HEK293 (cell line): ENCODE measurements around the gene SLC46A2.

ENCODE experiments used
- CTCF ChIA-PET: fragments of 350-600 bp; formaldehyde crosslinking; extraction: SDS; loops from one replicate; lab custom pipeline; 2021; ENCODE audit warnings: antibody characterized with exemption; lab: Yijun Ruan, JAX
- POLR2A ChIA-PET: fragments of 300-600 bp; formaldehyde crosslinking; extraction: SDS; loops from one replicate; lab custom pipeline; 2020; ENCODE audit warnings: antibody characterized with exemption, inconsistent platforms; lab: Yijun Ruan, JAX
- H3K27ac ChIP-seq: fragments of 200-500 bp; sonication (Bioruptor generic); 2 replicates; pipeline ENCODE4 v1.5.1; 2014; ENCODE audit warnings: low read depth, low read length, control low read depth, inconsistent platforms; ENCODE audit errors: extremely low read depth
- H3K36me3 ChIP-seq, 2 experiments: fragments of 200-500 bp in 1 of 2; sonication (Bioruptor generic) in 1 of 2; 1 replicate in 1 of 2; 2 replicates in 1 of 2; pipeline ENCODE4 v1.5.1; 2014 to 2017; ENCODE audit warnings: inconsistent platforms in 2 of 2, low read length in 2 of 2; ENCODE audit not compliant: control insufficient read depth in 2 of 2, insufficient read depth in 1 of 2
- H3K4me1 ChIP-seq: fragments of 200-500 bp; sonication (Bioruptor generic); 2 replicates; pipeline ENCODE4 v1.5.1; 2014; ENCODE audit warnings: mild to moderate bottlenecking, low read length, inconsistent platforms; ENCODE audit not compliant: control insufficient read depth, insufficient read depth
- H3K4me3 ChIP-seq: 2 replicates; pipeline ENCODE4 v1.5.1; 2011; ENCODE audit warnings: low read depth, mild to moderate bottlenecking, control low read depth, low read length, moderate library complexity
- H3K9me3 ChIP-seq: fragments of 200-500 bp; sonication (Bioruptor generic); 2 replicates; pipeline ENCODE4 v1.5.1; 2014; ENCODE audit warnings: low read depth, low read length, inconsistent platforms; ENCODE audit not compliant: control insufficient read depth, insufficient read depth
- FEZF1 ChIP-seq: fragments of 450-650 bp; formaldehyde crosslinking; IDR thresholded peaks from 2 replicates; pipeline ENCODE4 v1.5.1; 2016; ENCODE audit warnings: missing biosample characterization, missing genetic modification characterization
- GLI2 ChIP-seq: fragments of 450-650 bp; formaldehyde crosslinking; IDR thresholded peaks from 2 replicates; pipeline ENCODE4; 2017; ENCODE audit warnings: missing biosample characterization, missing genetic modification characterization, low read depth, borderline replicate concordance
- REPIN1 ChIP-seq: fragments of 450-650 bp; formaldehyde crosslinking; IDR thresholded peaks from 2 replicates; pipeline ENCODE4 v1.5.1; 2017; ENCODE audit warnings: missing biosample characterization, missing genetic modification characterization, low read depth
- SETDB1 ChIP-seq: IDR thresholded peaks from one replicate; pipeline ENCODE4 v1.6.1; 2017; ENCODE audit warnings: mild to moderate bottlenecking, low read length, moderate library complexity, mixed read lengths; ENCODE audit not compliant: insufficient read length
- YY2 ChIP-seq: fragments of 450-650 bp; formaldehyde crosslinking; IDR thresholded peaks from 2 replicates; pipeline ENCODE4 v1.5.1; 2016; ENCODE audit warnings: missing biosample characterization, missing genetic modification characterization
- ZNF146 ChIP-seq: fragments of 450-650 bp; formaldehyde crosslinking; IDR thresholded peaks from 2 replicates; pipeline ENCODE4 v1.5.1; 2016; ENCODE audit warnings: missing biosample characterization, missing genetic modification characterization
- ZNF16 ChIP-seq: fragments of 450-650 bp; formaldehyde crosslinking; IDR thresholded peaks from 2 replicates; pipeline ENCODE4 v1.5.1; 2016; ENCODE audit warnings: low read depth, missing biosample characterization, missing genetic modification characterization
- ZNF202 ChIP-seq: fragments of 450-650 bp; formaldehyde crosslinking; IDR thresholded peaks from 2 replicates; pipeline ENCODE4 v1.5.1; 2016; ENCODE audit warnings: missing biosample characterization, missing genetic modification characterization, borderline replicate concordance
- ZNF214 ChIP-seq: fragments of 450-650 bp; formaldehyde crosslinking; IDR thresholded peaks from 2 replicates; pipeline ENCODE4 v1.5.1; 2017; ENCODE audit warnings: missing biosample characterization, mild to moderate bottlenecking, missing genetic modification characterization, borderline replicate concordance
- ZNF24 ChIP-seq: fragments of 450-650 bp; formaldehyde crosslinking; IDR thresholded peaks from 2 replicates; pipeline ENCODE4 v1.5.1; 2016; ENCODE audit warnings: missing biosample characterization, missing genetic modification characterization
- ZNF266 ChIP-seq: fragments of 450-650 bp; formaldehyde crosslinking; IDR thresholded peaks from 2 replicates; pipeline ENCODE4 v1.5.1; 2016; ENCODE audit warnings: missing biosample characterization, missing genetic modification characterization, low read depth
- ZNF274 ChIP-seq, 2 experiments: fragments of 200-500 bp in 1 of 2; fragments of 450-650 bp in 1 of 2; sonication (Bioruptor generic) in 1 of 2; formaldehyde crosslinking in 1 of 2; IDR thresholded peaks; 2 replicates each; pipeline versions ENCODE4 v1.5.1 to v1.6.1; 2014 to 2016; ENCODE audit warnings: borderline replicate concordance in 1 of 2, inconsistent platforms in 1 of 2, low read length in 1 of 2, missing biosample characterization in 1 of 2, missing genetic modification characterization in 1 of 2
- ZNF341 ChIP-seq: fragments of 450-650 bp; formaldehyde crosslinking; IDR thresholded peaks from 2 replicates; pipeline ENCODE4; 2016; ENCODE audit warnings: low read depth, missing biosample characterization, missing genetic modification characterization
- ZNF416 ChIP-seq: fragments of 450-650 bp; formaldehyde crosslinking; IDR thresholded peaks from 2 replicates; pipeline ENCODE4 v1.5.1; 2016; ENCODE audit warnings: missing biosample characterization, missing genetic modification characterization
- ZNF529 ChIP-seq: fragments of 450-650 bp; formaldehyde crosslinking; IDR thresholded peaks from 2 replicates; pipeline ENCODE4 v1.5.1; 2017; ENCODE audit warnings: missing genetic modification characterization, missing biosample characterization; ENCODE audit not compliant: insufficient replicate concordance
- ZNF530 ChIP-seq: fragments of 450-650 bp; formaldehyde crosslinking; IDR thresholded peaks from 2 replicates; pipeline ENCODE4 v1.5.1; 2016; ENCODE audit warnings: low read depth, missing biosample characterization, missing genetic modification characterization
- ZNF558 ChIP-seq: fragments of 450-650 bp; formaldehyde crosslinking; IDR thresholded peaks from 2 replicates; pipeline ENCODE4 v1.5.1; 2016; ENCODE audit warnings: missing biosample characterization, missing genetic modification characterization
- ZNF560 ChIP-seq: fragments of 450-650 bp; formaldehyde crosslinking; IDR thresholded peaks from 2 replicates; pipeline ENCODE4 v1.5.1; 2017; ENCODE audit warnings: missing biosample characterization, missing genetic modification characterization, borderline replicate concordance
- ZNF610 ChIP-seq: fragments of 450-650 bp; formaldehyde crosslinking; IDR thresholded peaks from 2 replicates; pipeline ENCODE4 v1.5.1; 2016; ENCODE audit warnings: missing biosample characterization, missing genetic modification characterization, borderline replicate concordance
- ZNF626 ChIP-seq: fragments of 450-650 bp; sonication (Bioruptor Pico); formaldehyde crosslinking; IDR thresholded peaks from 2 replicates; pipeline ENCODE4 v1.5.1; 2018; ENCODE audit warnings: missing biosample characterization, missing genetic modification characterization, inconsistent platforms
- ZNF629 ChIP-seq: fragments of 450-650 bp; formaldehyde crosslinking; IDR thresholded peaks from 2 replicates; pipeline ENCODE4 v1.5.1; 2017; ENCODE audit warnings: missing biosample characterization, missing genetic modification characterization
- ZSCAN16 ChIP-seq: fragments of 450-650 bp; formaldehyde crosslinking; IDR thresholded peaks from 2 replicates; pipeline ENCODE4 v1.5.1; 2016; ENCODE audit warnings: missing biosample characterization, missing genetic modification characterization
- ZXDB ChIP-seq: fragments of 450-650 bp; formaldehyde crosslinking; IDR thresholded peaks from 2 replicates; pipeline ENCODE4 v1.5.1; 2016; ENCODE audit warnings: missing biosample characterization, missing genetic modification characterization
- TF ChIP-seq, protein P1 (sequence below): fragments of 450-650 bp; formaldehyde crosslinking; optimal IDR thresholded peaks from 2 replicates; pipeline ENCODE3; 2016; ENCODE audit warnings: missing biosample characterization, mild to moderate bottlenecking, missing genetic modification characterization
- TF ChIP-seq, protein P2 (sequence below): fragments of 450-650 bp; formaldehyde crosslinking; IDR thresholded peaks from 2 replicates; pipeline ENCODE4 v1.5.1; 2016; ENCODE audit warnings: missing biosample characterization, missing genetic modification characterization
- TF ChIP-seq, protein P3 (sequence below): fragments of 450-650 bp; formaldehyde crosslinking; IDR thresholded peaks from 2 replicates; pipeline ENCODE4 v1.5.1; 2016; ENCODE audit warnings: missing biosample characterization, missing genetic modification characterization, low read depth
- TF ChIP-seq, protein P4 (sequence below): fragments of 450-650 bp; formaldehyde crosslinking; IDR thresholded peaks from 2 replicates; pipeline ENCODE4 v1.5.1; 2016; ENCODE audit warnings: missing biosample characterization, missing genetic modification characterization

The SLC46A2 gene

DNA sequence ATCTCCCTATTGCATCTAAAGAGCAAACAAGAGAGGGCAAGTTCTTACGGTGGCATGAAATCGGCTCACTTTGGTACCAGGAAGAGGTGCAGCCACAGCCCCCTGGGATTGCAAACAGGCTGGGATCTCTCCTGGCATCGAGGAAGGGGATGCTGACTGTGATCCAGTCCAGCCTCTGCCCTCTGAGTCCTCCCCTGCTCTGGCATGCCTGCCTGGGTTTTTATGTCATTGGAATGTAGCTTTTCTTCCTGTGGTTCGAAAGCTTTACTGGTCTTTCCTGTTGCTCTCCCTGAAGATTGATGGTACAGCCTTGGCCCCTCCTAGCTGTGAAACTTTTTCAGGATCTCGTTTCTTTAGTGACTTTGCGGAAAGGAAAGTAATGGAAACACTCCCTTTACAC, 6.6 kb downstream of the SLC46A2 start:
- H3K36me3 ChIP-seq = peaks cover 0 to 9% of the 10 kb centered on the region in 2 experiments; a peak in 1 of 3 replicates
- H3K27ac ChIP-seq = no peak overlapping the region
- no peaks in the 10 kb centered on the region for H3K9me3 ChIP-seq
- no peaks in the 10 kb centered on the region for H3K4me1 ChIP-seq
- CTCF ChIA-PET = interaction anchor here (0.6 to 1.7 kb wide), 2 partner anchors 15 to 19 kb away, joined by 5 read pairs; no protein-coding TSS in a partner anchor
- TF ChIP-seq, protein P1, sequence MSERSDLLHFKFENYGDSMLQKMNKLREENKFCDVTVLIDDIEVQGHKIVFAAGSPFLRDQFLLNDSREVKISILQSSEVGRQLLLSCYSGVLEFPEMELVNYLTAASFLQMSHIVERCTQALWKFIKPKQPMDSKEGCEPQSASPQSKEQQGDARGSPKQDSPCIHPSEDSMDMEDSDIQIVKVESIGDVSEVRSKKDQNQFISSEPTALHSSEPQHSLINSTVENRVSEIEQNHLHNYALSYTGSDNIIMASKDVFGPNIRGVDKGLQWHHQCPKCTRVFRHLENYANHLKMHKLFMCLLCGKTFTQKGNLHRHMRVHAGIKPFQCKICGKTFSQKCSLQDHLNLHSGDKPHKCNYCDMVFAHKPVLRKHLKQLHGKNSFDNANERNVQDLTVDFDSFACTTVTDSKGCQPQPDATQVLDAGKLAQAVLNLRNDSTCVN (tag by site-specific recombination) = no peak
- no peak for TF ChIP-seq ZXDB (tag by site-specific recombination)
- TF ChIP-seq ZNF626 (tag by site-specific recombination) = no peak
- no peak for TF ChIP-seq ZNF560
- no peak for TF ChIP-seq SETDB1
- TF ChIP-seq GLI2 = no peak
- TF ChIP-seq ZNF202 (tag by site-specific recombination) = no peak
- no peak for TF ChIP-seq ZNF629 (tag by site-specific recombination)
- TF ChIP-seq ZNF558 (tag by site-specific recombination) = no peak
- TF ChIP-seq ZNF610 = no peak
- no peak for TF ChIP-seq ZSCAN16 (tag by site-specific recombination)
- no peak for TF ChIP-seq ZNF16
- no peak for TF ChIP-seq YY2 (tag by site-specific recombination)
- TF ChIP-seq, protein P2, sequence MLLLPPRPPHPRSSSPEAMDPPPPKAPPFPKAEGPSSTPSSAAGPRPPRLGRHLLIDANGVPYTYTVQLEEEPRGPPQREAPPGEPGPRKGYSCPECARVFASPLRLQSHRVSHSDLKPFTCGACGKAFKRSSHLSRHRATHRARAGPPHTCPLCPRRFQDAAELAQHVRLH = no peak
- TF ChIP-seq, protein P3, sequence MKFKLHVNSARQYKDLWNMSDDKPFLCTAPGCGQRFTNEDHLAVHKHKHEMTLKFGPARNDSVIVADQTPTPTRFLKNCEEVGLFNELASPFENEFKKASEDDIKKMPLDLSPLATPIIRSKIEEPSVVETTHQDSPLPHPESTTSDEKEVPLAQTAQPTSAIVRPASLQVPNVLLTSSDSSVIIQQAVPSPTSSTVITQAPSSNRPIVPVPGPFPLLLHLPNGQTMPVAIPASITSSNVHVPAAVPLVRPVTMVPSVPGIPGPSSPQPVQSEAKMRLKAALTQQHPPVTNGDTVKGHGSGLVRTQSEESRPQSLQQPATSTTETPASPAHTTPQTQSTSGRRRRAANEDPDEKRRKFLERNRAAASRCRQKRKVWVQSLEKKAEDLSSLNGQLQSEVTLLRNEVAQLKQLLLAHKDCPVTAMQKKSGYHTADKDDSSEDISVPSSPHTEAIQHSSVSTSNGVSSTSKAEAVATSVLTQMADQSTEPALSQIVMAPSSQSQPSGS (tag by site-specific recombination) = no peak
- TF ChIP-seq ZNF530 (tag by site-specific recombination) = no peak
- POLR2A ChIA-PET = interaction anchor here (1.1 kb wide), 1 partner anchor 17 kb away, joined by 3 read pairs; no protein-coding TSS in a partner anchor
- H3K4me3 ChIP-seq = no peak overlapping the region

DNA sequence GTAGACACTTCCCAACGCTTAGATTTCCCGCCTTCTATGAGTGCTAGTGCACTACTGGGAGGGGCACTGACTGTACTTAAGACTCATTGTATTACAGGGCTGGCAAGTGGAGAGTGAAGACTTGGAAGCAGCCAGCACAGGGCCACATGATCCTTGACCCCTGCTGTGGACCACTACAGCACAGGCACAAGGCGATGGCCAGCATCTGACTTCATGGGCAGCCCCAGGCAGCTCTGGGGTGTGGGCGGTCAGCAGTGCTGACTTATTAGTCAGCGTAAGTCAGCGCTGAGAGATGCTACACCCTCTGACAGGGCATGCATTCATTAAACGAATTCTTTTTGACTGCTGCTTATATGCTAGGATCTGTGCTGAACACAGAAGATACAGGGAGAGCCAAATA, 9.3 kb downstream of the SLC46A2 start:
- TF ChIP-seq ZNF558 (tag by site-specific recombination) (no peak), ZNF341 (tag by site-specific recombination) (no peak), REPIN1 (tag by site-specific recombination) (no peak), ZNF24 (no peak), FEZF1 (no peak), ZNF266 (tag by site-specific recombination) (no peak), ZNF214 (tag by site-specific recombination) (no peak), ZNF146 (tag by site-specific recombination) (no peak), SETDB1 (no peak), ZNF416 (tag by site-specific recombination) (no peak), ZNF274 (IDR thresholded peaks at IDR 0.05; ENCODE audit: low read length) (no peak), ZNF274 (tag by site-specific recombination; IDR thresholded peaks at IDR 0.05; ENCODE audit: borderline replicate concordance) (no peak), ZNF529 (tag by site-specific recombination) (no peak)
- TF ChIP-seq, protein P4, sequence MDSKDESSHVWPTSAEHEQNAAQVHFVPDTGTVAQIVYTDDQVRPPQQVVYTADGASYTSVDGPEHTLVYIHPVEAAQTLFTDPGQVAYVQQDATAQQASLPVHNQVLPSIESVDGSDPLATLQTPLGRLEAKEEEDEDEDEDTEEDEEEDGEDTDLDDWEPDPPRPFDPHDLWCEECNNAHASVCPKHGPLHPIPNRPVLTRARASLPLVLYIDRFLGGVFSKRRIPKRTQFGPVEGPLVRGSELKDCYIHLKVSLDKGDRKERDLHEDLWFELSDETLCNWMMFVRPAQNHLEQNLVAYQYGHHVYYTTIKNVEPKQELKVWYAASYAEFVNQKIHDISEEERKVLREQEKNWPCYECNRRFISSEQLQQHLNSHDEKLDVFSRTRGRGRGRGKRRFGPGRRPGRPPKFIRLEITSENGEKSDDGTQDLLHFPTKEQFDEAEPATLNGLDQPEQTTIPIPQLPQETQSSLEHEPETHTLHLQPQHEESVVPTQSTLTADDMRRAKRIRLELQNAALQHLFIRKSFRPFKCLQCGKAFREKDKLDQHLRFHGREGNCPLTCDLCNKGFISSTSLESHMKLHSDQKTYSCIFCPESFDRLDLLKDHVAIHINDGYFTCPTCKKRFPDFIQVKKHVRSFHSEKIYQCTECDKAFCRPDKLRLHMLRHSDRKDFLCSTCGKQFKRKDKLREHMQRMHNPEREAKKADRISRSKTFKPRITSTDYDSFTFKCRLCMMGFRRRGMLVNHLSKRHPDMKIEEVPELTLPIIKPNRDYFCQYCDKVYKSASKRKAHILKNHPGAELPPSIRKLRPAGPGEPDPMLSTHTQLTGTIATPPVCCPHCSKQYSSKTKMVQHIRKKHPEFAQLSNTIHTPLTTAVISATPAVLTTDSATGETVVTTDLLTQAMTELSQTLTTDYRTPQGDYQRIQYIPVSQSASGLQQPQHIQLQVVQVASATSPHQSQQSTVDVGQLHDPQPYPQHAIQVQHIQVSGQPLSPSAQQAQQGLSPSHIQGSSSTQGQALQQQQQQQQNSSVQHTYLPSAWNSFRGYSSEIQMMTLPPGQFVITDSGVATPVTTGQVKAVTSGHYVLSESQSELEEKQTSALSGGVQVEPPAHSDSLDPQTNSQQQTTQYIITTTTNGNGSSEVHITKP = no peak
- Histone ChIP-seq H3K4me1 (no peaks in the 10 kb centered on the region), H3K4me3 (no peak overlapping the region), H3K9me3 (no peaks in the 10 kb centered on the region), H3K36me3 (peaks cover 3 to 14% of the 10 kb centered on the region in 2 experiments; a peak in 2 of 3 replicates), H3K27ac (no peak overlapping the region)
- ChIA-PET POLR2A (no interaction called here), CTCF (interaction anchor here (1.2 kb wide), 1 partner anchor 21 kb away, joined by 4 read pairs; no protein-coding TSS in a partner anchor)
